GM12878 (cell line): ENCODE results near the gene RANBP9. TPM values are rescaled to one million over a fixed set of nuclear protein-coding genes. Genes with fewer than 3 reads are reported as not detected.

Experiments used
- ATAC-seq: fragments of 200-7000 bp; cut with Tn5 transposase; 3 replicates; pipeline ENCODE4 v1.9.1; 2020; ENCODE audit warnings: mild to moderate bottlenecking, moderate library complexity
- BruUV-seq: library from RNA; stranded (reverse); fragments of 400-500 nt; replicated peaks from 2 replicates; lab custom pipeline; 2021; lab: Mats Ljungman, UMichigan
- CTCF ChIA-PET: fragments of 300-600 bp; sonication (Branson Sonifier 250); formaldehyde crosslinking; extraction: SDS; loops from one replicate; lab custom pipeline; 2021; ENCODE audit warnings: inconsistent platforms; lab: Yijun Ruan, JAX
- POLR2A ChIA-PET: fragments of 350-600 bp; formaldehyde crosslinking; extraction: SDS; loops from one replicate; lab custom pipeline; 2021; ENCODE audit warnings: inconsistent platforms; lab: Charles Lee
- RAD21 ChIA-PET: fragments of 300-600 bp; sonication (Branson Sonifier 250); formaldehyde crosslinking; loops from one replicate; lab custom pipeline; 2023; ENCODE audit warnings: antibody characterized with exemption; ENCODE audit not compliant: unreplicated experiment; lab: Charles Lee
- SMC1A ChIA-PET: fragments of 300-600 bp; sonication (Branson Sonifier 250); formaldehyde crosslinking; loops from one replicate; lab custom pipeline; 2023; ENCODE audit not compliant: unreplicated experiment, uncharacterized antibody; lab: Charles Lee
- DNase-seq: peaks from one replicate; pipeline ENCODE4 v3.0.0-alpha.2; 2011; ENCODE audit warnings: low read depth, low spot score
- FAIRE-seq: peaks from 3 replicates; lab custom pipeline; 2011; peaks lifted over from hg19 to GRCh38; lab: Jason Lieb, UNC
- H2AFZ ChIP-seq: 2 replicates; pipeline ENCODE4 v1.6.0; 2011; ENCODE audit warnings: low read depth, low read length, control low read depth; ENCODE audit not compliant: control insufficient read depth
- H3K27ac ChIP-seq: 2 replicates; pipeline ENCODE4 v1.5.1; 2011; ENCODE audit warnings: control low read depth; ENCODE audit not compliant: control insufficient read depth, insufficient read depth
- H3K27me3 ChIP-seq, 2 experiments: replicated peaks in 1 of 2; 2 replicates each; pipeline versions ENCODE4 v1.6.0 to v1.6.1; 2011; ENCODE audit warnings: low read length in 1 of 2; ENCODE audit not compliant: control insufficient read depth in 2 of 2, insufficient read depth in 2 of 2
- H3K36me3 ChIP-seq, 2 experiments: 2 replicates each; pipeline ENCODE4 v1.5.1; 2011; ENCODE audit warnings: low read length in 1 of 2; ENCODE audit not compliant: control insufficient read depth in 2 of 2, insufficient read depth in 2 of 2
- H3K4me1 ChIP-seq: 2 replicates; pipeline ENCODE4 v1.6.1; 2011; ENCODE audit warnings: mild to moderate bottlenecking, low read length, moderate library complexity, mixed read lengths; ENCODE audit not compliant: control insufficient read depth, insufficient read depth
- H3K4me2 ChIP-seq: 2 replicates; pipeline ENCODE4 v1.6.0; 2011; ENCODE audit warnings: control low read depth; ENCODE audit not compliant: control insufficient read depth, insufficient read depth
- H3K4me3 ChIP-seq: fragments of 200-600 bp; sonication (generic); 2 replicates; pipeline ENCODE4 v1.5.1; 2016
- H3K79me2 ChIP-seq: 2 replicates; pipeline ENCODE4 v1.6.0; 2011; ENCODE audit warnings: low read length; ENCODE audit not compliant: control insufficient read depth, insufficient read depth
- H3K9ac ChIP-seq: 2 replicates; pipeline ENCODE4 v1.8.0; 2011; ENCODE audit warnings: low read length, control low read depth, mixed read lengths; ENCODE audit not compliant: control insufficient read depth, insufficient read depth
- H3K9me3 ChIP-seq: replicated peaks from 3 replicates; pipeline ENCODE4 v1.5.1; 2011; ENCODE audit warnings: mild to moderate bottlenecking, low read length; ENCODE audit not compliant: control insufficient read depth, insufficient read depth
- H4K20me1 ChIP-seq: 2 replicates; pipeline ENCODE4 v1.6.0; 2011; ENCODE audit not compliant: control insufficient read depth, insufficient read depth
- ASH2L ChIP-seq: fragments of 300-600, 200-600 bp; sonication (generic); IDR thresholded peaks from 2 replicates; pipeline ENCODE4 v1.6.1; 2017; ENCODE audit warnings: low read depth, mild to moderate bottlenecking, borderline replicate concordance
- NFXL1 ChIP-seq: fragments of 450-650 bp; IDR thresholded peaks from 2 replicates; pipeline ENCODE4 v1.6.1; 2017; ENCODE audit warnings: antibody characterized with exemption, mild to moderate bottlenecking, borderline replicate concordance
- RBBP5 ChIP-seq: fragments of 200-600 bp; sonication (generic); conservative IDR thresholded peaks from 2 replicates; pipeline ENCODE4 v1.6.1; 2016
- RFX5 ChIP-seq: IDR thresholded peaks from 2 replicates; pipeline ENCODE4 v1.6.1; 2011; ENCODE audit warnings: low read depth, low read length, improper control_type of control experiment
- SIX5 ChIP-seq: IDR thresholded peaks from 2 replicates; pipeline ENCODE4 v1.6.1; 2011; ENCODE audit warnings: mild to moderate bottlenecking, low read depth, low read length, moderate library complexity; ENCODE audit not compliant: severe bottlenecking
- STAT3 ChIP-seq: IDR thresholded peaks from 2 replicates; pipeline ENCODE4 v1.6.1; 2011; ENCODE audit warnings: low read depth, low read length, improper control_type of control experiment
- WGBS: methylation state at CpG from one replicate; pipeline ENCODE4 v1.1.6; 2016; ENCODE audit warnings: low lambda C conversion rate; ENCODE audit not compliant: insufficient replicate concordance, insufficient coverage; ENCODE audit errors: missing lambda C conversion rate; 5-methylcytosine and 5-hydroxymethylcytosine counted together
- in situ Hi-C: fragments of 300-500 bp; cut with MboI; formaldehyde crosslinking; loops from 9 replicates; pipeline ENCODE4 v1.14.3; 2018; ENCODE audit warnings: mixed read lengths
- intact Hi-C: fragments of 100-400 bp; cut with micrococcal nuclease; formaldehyde crosslinking; loops from one replicate; pipeline ENCODE4 v1.14.2; 2022; ENCODE audit not compliant: unreplicated experiment
- polyA plus RNA-seq, 11 experiments: library from polyadenylated mRNA; depleted of rRNA in 4 of 11; unstranded in 6 of 11; stranded (reverse) in 5 of 11; fragments of >200 nt; fragmentation: Nextera tagmentation in 4 of 11; fragmentation: Illumina TruSeq in 1 of 11; extraction: Ambion mirVana in 4 of 11; extraction: Trizol in 1 of 11; gene quantifications; 1 replicate in 1 of 11; 2 replicates in 10 of 11; pipeline versions ENCODE4 v1.2.1 to v1.2.3, GENCODE V29; 2011 to 2016; ENCODE audit warnings: inconsistent platforms in 2 of 11, missing spikeins in 2 of 11, low read depth in 1 of 11
- total RNA-seq, 4 experiments: library from RNA; depleted of rRNA in 3 of 4; stranded (reverse); fragments of >200 nt in 3 of 4; fragmentation: Illumina TruSeq in 1 of 4; extraction: Trizol in 1 of 4; gene quantifications; 2 replicates each; pipeline versions ENCODE4 v1.2.1 to v1.2.3, GENCODE V29; 2013 to 2021
- TF ChIP-seq, protein P1 (sequence below): fragments of 450-650 bp; conservative IDR thresholded peaks from 2 replicates; pipeline ENCODE4 v1.6.1; 2017; ENCODE audit warnings: mild to moderate bottlenecking, moderate library complexity
- TF ChIP-seq, protein P2 (sequence below): IDR thresholded peaks from 2 replicates; pipeline ENCODE4 v1.6.1; 2012; ENCODE audit warnings: mild to moderate bottlenecking, low read depth, low read length

RANBP9 gene
- total and polyA plus RNA-seq, 10 of the 15 experiments (the other 5 are each of a cell fraction or from before 2014, with no cell fraction given): 3.7 to 43.1 (median 16.2) TPM

DNA sequence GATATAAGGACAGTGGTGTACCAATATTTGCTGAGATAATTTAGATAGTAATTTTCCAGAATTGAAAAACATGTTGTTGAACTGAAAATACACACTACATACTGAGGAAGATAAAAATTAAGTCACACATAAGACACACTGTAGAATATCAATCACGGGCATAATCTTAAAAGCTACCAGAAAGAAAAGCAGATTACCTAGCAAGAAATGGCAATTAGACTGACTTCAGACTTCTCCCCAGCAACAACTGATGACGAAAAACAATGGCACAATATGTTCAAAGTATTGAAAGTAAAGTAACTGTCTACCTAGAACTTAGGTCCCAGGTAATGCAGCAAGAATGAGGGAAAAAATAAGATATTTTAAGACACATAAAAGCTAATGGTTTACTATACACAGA, 50.0 kb downstream of the RANBP9 start:
- Histone ChIP-seq H3K27me3 (no peaks in the 10 kb centered on the region), H3K79me2 (peaks cover 65% of the 10 kb centered on the region), H3K4me3 (no peak overlapping the region), H3K9ac (no peak overlapping the region), H3K4me2 (no peak overlapping the region), H3K27ac (peak overlapping the region; percentile 6; the same call in 1 of the 2 replicates), H2AFZ (no peak overlapping the region), H3K9me3 (peaks cover 1% of the 10 kb centered on the region; the same call in 2 of the 3 replicates), H3K4me1 (0 out of 2 replicates have a peak, but pooled peaks cover 2% of the 10 kb centered on the region), H3K36me3 (no peaks in the 10 kb centered on the region; a peak in 1 of 4 replicates), H4K20me1 (no peaks in the 10 kb centered on the region)
- ChIA-PET POLR2A (interaction anchor here (0.7 kb wide), 1 partner anchor 16 kb away, joined by 3 read pairs; no protein-coding TSS in a partner anchor), CTCF (interaction anchor here (1.8 to 3.0 kb wide), 2 partner anchors 13 to 45 kb away, joined by 3 to 9 read pairs; partner anchors contain the start of gene NOL7), RAD21 (no interaction called here), SMC1A (interaction anchor here (1.1 to 3.3 kb wide), 4 partner anchors 10 to 42 kb away, joined by 3 to 17 read pairs (median 6); no protein-coding TSS in a partner anchor)
- ATAC-seq (no peak), DNase-seq (no peak), FAIRE-seq (no peak)
- in situ Hi-C loops: no loop called here
- BruUV-seq: no TSS peak
- 73% methylated on average over 2 of the region's 2 CpGs for WGBS
- intact Hi-C loops: no loop called here
- no peak for TF ChIP-seq ASH2L
- TF ChIP-seq RFX5: 0 out of 2 replicates have a peak, but pooled peaks have one; percentile 54
- no peak for TF ChIP-seq NFXL1
- no peak for TF ChIP-seq SIX5
- TF ChIP-seq, protein P1, sequence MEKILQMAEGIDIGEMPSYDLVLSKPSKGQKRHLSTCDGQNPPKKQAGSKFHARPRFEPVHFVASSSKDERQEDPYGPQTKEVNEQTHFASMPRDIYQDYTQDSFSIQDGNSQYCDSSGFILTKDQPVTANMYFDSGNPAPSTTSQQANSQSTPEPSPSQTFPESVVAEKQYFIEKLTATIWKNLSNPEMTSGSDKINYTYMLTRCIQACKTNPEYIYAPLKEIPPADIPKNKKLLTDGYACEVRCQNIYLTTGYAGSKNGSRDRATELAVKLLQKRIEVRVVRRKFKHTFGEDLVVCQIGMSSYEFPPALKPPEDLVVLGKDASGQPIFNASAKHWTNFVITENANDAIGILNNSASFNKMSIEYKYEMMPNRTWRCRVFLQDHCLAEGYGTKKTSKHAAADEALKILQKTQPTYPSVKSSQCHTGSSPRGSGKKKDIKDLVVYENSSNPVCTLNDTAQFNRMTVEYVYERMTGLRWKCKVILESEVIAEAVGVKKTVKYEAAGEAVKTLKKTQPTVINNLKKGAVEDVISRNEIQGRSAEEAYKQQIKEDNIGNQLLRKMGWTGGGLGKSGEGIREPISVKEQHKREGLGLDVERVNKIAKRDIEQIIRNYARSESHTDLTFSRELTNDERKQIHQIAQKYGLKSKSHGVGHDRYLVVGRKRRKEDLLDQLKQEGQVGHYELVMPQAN: no peak
- TF ChIP-seq STAT3: no peak
- TF ChIP-seq, protein P2, sequence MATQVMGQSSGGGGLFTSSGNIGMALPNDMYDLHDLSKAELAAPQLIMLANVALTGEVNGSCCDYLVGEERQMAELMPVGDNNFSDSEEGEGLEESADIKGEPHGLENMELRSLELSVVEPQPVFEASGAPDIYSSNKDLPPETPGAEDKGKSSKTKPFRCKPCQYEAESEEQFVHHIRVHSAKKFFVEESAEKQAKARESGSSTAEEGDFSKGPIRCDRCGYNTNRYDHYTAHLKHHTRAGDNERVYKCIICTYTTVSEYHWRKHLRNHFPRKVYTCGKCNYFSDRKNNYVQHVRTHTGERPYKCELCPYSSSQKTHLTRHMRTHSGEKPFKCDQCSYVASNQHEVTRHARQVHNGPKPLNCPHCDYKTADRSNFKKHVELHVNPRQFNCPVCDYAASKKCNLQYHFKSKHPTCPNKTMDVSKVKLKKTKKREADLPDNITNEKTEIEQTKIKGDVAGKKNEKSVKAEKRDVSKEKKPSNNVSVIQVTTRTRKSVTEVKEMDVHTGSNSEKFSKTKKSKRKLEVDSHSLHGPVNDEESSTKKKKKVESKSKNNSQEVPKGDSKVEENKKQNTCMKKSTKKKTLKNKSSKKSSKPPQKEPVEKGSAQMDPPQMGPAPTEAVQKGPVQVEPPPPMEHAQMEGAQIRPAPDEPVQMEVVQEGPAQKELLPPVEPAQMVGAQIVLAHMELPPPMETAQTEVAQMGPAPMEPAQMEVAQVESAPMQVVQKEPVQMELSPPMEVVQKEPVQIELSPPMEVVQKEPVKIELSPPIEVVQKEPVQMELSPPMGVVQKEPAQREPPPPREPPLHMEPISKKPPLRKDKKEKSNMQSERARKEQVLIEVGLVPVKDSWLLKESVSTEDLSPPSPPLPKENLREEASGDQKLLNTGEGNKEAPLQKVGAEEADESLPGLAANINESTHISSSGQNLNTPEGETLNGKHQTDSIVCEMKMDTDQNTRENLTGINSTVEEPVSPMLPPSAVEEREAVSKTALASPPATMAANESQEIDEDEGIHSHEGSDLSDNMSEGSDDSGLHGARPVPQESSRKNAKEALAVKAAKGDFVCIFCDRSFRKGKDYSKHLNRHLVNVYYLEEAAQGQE: no peak
- no peak for TF ChIP-seq RBBP5
